Activated CD4-positive, alpha-beta memory T cell treated with anti-CD3 and anti-CD28 coated beads, Interleukin-2, amount 10 ng/mL, durations not matched to agents 7 days and 5 days (primary cell): ENCODE data around the gene DNAL1. TPM values are rescaled to one million over a fixed set of nuclear protein-coding genes. Genes with fewer than 3 reads are reported as not detected.
"Not testable (repeated sequence)": the region's sequence is repeated elsewhere in the genome, so short reads cannot be mapped to it uniquely, and the experiment has no call there.

Experiments used
- CTCF ChIA-PET: fragments of 350-600 bp; sonication (Branson Sonifier 250); formaldehyde crosslinking; loops from one replicate; lab custom pipeline; 2021; ENCODE audit warnings: antibody characterized with exemption, inconsistent platforms; lab: Charles Lee
- POLR2A ChIA-PET: fragments of 350-600 bp; sonication (Branson Sonifier 250); formaldehyde crosslinking; loops from one replicate; lab custom pipeline; 2021; ENCODE audit warnings: antibody characterized with exemption; lab: Charles Lee
- DNase-seq: peaks from one replicate; pipeline ENCODE4 v3.0.0-alpha.2; 2020
- H3K27ac Mint-ChIP-seq: one replicate; pipeline ENCODE4 v1.8.0; 2021; ENCODE audit warnings: mild to moderate bottlenecking, mixed read lengths
- H3K27me3 Mint-ChIP-seq: one replicate; pipeline ENCODE4 v1.8.0; 2021; ENCODE audit warnings: mixed read lengths
- H3K36me3 Mint-ChIP-seq: one replicate; pipeline ENCODE4 v1.8.0; 2021; ENCODE audit warnings: low read depth, mixed read lengths
- H3K4me1 Mint-ChIP-seq: one replicate; pipeline ENCODE4 v1.8.0; 2021; ENCODE audit warnings: mixed read lengths
- H3K4me3 Mint-ChIP-seq: one replicate; pipeline ENCODE4 v1.8.0; 2021; ENCODE audit warnings: mild to moderate bottlenecking, mixed read lengths
- H3K9me3 Mint-ChIP-seq: one replicate; pipeline ENCODE4 v1.8.0; 2021; ENCODE audit warnings: mixed read lengths
- total RNA-seq, 2 experiments: library from RNA; stranded (reverse); gene quantifications; one replicate each; pipeline ENCODE4 v1.2.3, GENCODE V29; 2021

The DNAL1 gene
- total RNA-seq, 2 experiments from 2014 or later = 6.8 to 7.2 TPM

- ChIA-PET CTCF (no interaction called here), POLR2A (no interaction called here)
- Mint-ChIP-seq H3K27me3 (no peaks in the 10 kb centered on the region), H3K4me3 (no peak overlapping the region), H3K9me3 (no peaks in the 10 kb centered on the region), H3K4me1 (no peaks in the 10 kb centered on the region), H3K27ac (no peak overlapping the region), H3K36me3 (no peaks in the 10 kb centered on the region)
- no peak for DNase-seq
Observed at GRCh38 chr14:73655851-73656250, 11.1 kb downstream of the DNAL1 start.

GRCh38 chr14:73659202-73659601, 14.4 kb downstream of the DNAL1 start:
- H3K4me1 Mint-ChIP-seq, H3K9me3 Mint-ChIP-seq, DNase-seq, CTCF ChIA-PET, POLR2A ChIA-PET, H3K36me3 Mint-ChIP-seq, H3K4me3 Mint-ChIP-seq, H3K27me3 Mint-ChIP-seq, H3K27ac Mint-ChIP-seq: not testable (repeated sequence)

- POLR2A ChIA-PET = interaction anchor here (0.7 kb wide), 1 partner anchor 34 kb away, joined by 3 read pairs; no protein-coding TSS in a partner anchor
- no peak for DNase-seq
Observed at GRCh38 chr14:73660511-73660910, 15.7 kb downstream of the DNAL1 start.

GRCh38 chr14:73661872-73662271, 17.1 kb downstream of the DNAL1 start:
- CTCF ChIA-PET = no interaction called here
- H3K9me3 Mint-ChIP-seq = no peaks in the 10 kb centered on the region
- H3K4me1 Mint-ChIP-seq = no peaks in the 10 kb centered on the region
- DNase-seq = no peak
- POLR2A ChIA-PET = no interaction called here
- no peak overlapping the region for H3K4me3 Mint-ChIP-seq
- no peaks in the 10 kb centered on the region for H3K27me3 Mint-ChIP-seq
- no peaks in the 10 kb centered on the region for H3K36me3 Mint-ChIP-seq
- no peak overlapping the region for H3K27ac Mint-ChIP-seq

More at GRCh38 chr14:73660511-73660910, 15.7 kb downstream of the DNAL1 start:
- Mint-ChIP-seq H3K36me3 (no peaks in the 10 kb centered on the region), H3K4me3 (no peak overlapping the region), H3K9me3 (no peaks in the 10 kb centered on the region), H3K27me3 (no peaks in the 10 kb centered on the region), H3K4me1 (no peaks in the 10 kb centered on the region), H3K27ac (no peak overlapping the region)
- CTCF ChIA-PET = no interaction called here

- H3K36me3 Mint-ChIP-seq = no peaks in the 10 kb centered on the region
- H3K4me3 Mint-ChIP-seq = no peak overlapping the region
- CTCF ChIA-PET = interaction anchor here (0.6 kb wide), 1 partner anchor 154 kb away, joined by 3 read pairs; no protein-coding TSS in a partner anchor
Observed at GRCh38 chr14:73662487-73662943, 17.7 kb downstream of the DNAL1 start.

GRCh38 chr14:73663548-73664212, 18.9 kb downstream of the DNAL1 start:
- H3K9me3 Mint-ChIP-seq = no peaks in the 10 kb centered on the region
- no peak for DNase-seq
- no peaks in the 10 kb centered on the region for H3K36me3 Mint-ChIP-seq
- H3K27me3 Mint-ChIP-seq = no peaks in the 10 kb centered on the region
- H3K27ac Mint-ChIP-seq = no peak overlapping the region
- ChIA-PET CTCF (interaction anchor here (0.6 kb wide), 1 partner anchor 843 kb away, joined by 3 read pairs; no protein-coding TSS in a partner anchor), POLR2A (no interaction called here)
- H3K4me3 Mint-ChIP-seq = no peak overlapping the region
- no peaks in the 10 kb centered on the region for H3K4me1 Mint-ChIP-seq

More at GRCh38 chr14:73662487-73662943, 17.7 kb downstream of the DNAL1 start:
- H3K9me3 Mint-ChIP-seq = no peaks in the 10 kb centered on the region
- H3K4me1 Mint-ChIP-seq = no peaks in the 10 kb centered on the region
- no peak overlapping the region for H3K27ac Mint-ChIP-seq
- no peak for DNase-seq
- no peaks in the 10 kb centered on the region for H3K27me3 Mint-ChIP-seq
- POLR2A ChIA-PET = no interaction called here

- no peak for DNase-seq
- CTCF ChIA-PET = interaction anchor here (1.0 kb wide), 1 partner anchor 201 kb away, joined by 3 read pairs; no protein-coding TSS in a partner anchor
- no peaks in the 10 kb centered on the region for H3K36me3 Mint-ChIP-seq
- no peaks in the 10 kb centered on the region for H3K4me1 Mint-ChIP-seq
- POLR2A ChIA-PET = interaction anchor here (0.6 kb wide), 1 partner anchor 95 kb away, joined by 3 read pairs; no protein-coding TSS in a partner anchor
- H3K27ac Mint-ChIP-seq = no peak overlapping the region
- no peaks in the 10 kb centered on the region for H3K27me3 Mint-ChIP-seq
- no peaks in the 10 kb centered on the region for H3K9me3 Mint-ChIP-seq
- no peak overlapping the region for H3K4me3 Mint-ChIP-seq
Observed at GRCh38 chr14:73665130-73665529, 20.3 kb downstream of the DNAL1 start.

- H3K27ac Mint-ChIP-seq = no peak overlapping the region
- no peaks in the 10 kb centered on the region for H3K4me1 Mint-ChIP-seq
- H3K36me3 Mint-ChIP-seq = no peaks in the 10 kb centered on the region
- no peaks in the 10 kb centered on the region for H3K27me3 Mint-ChIP-seq
- no peak for DNase-seq
- POLR2A ChIA-PET = no interaction called here
- CTCF ChIA-PET = no interaction called here
- H3K9me3 Mint-ChIP-seq = no peaks in the 10 kb centered on the region
- no peak overlapping the region for H3K4me3 Mint-ChIP-seq
Observed at GRCh38 chr14:73666583-73666982, 21.8 kb downstream of the DNAL1 start.

GRCh38 chr14:73667854-73668253, 23.1 kb downstream of the DNAL1 start:
- H3K27ac Mint-ChIP-seq = no peak overlapping the region
- no peaks in the 10 kb centered on the region for H3K9me3 Mint-ChIP-seq
- no peak overlapping the region for H3K4me3 Mint-ChIP-seq
- no peaks in the 10 kb centered on the region for H3K36me3 Mint-ChIP-seq
- DNase-seq = no peak
- ChIA-PET POLR2A (no interaction called here), CTCF (no interaction called here)
- no peaks in the 10 kb centered on the region for H3K27me3 Mint-ChIP-seq
- no peaks in the 10 kb centered on the region for H3K4me1 Mint-ChIP-seq

GRCh38 chr14:73674986-73675385, 30.2 kb downstream of the DNAL1 start:
- no peak for DNase-seq
- CTCF ChIA-PET = interaction anchor here (0.5 to 0.9 kb wide), 2 partner anchors 106 to 166 kb away, joined by 3 to 4 read pairs; no protein-coding TSS in a partner anchor
- H3K27ac Mint-ChIP-seq = no peak overlapping the region
- POLR2A ChIA-PET = interaction anchor here (0.9 to 1.1 kb wide), 2 partner anchors 11 to 37 kb away, joined by 3 read pairs; no protein-coding TSS in a partner anchor
- no peaks in the 10 kb centered on the region for H3K27me3 Mint-ChIP-seq
- no peaks in the 10 kb centered on the region for H3K4me1 Mint-ChIP-seq
- no peaks in the 10 kb centered on the region for H3K9me3 Mint-ChIP-seq
- H3K36me3 Mint-ChIP-seq = no peaks in the 10 kb centered on the region
- no peak overlapping the region for H3K4me3 Mint-ChIP-seq

GRCh38 chr14:73678698-73679097, 33.9 kb downstream of the DNAL1 start:
- H3K4me1 Mint-ChIP-seq = no peaks in the 10 kb centered on the region
- POLR2A ChIA-PET = no interaction called here
- CTCF ChIA-PET = interaction anchor here (1.2 kb wide), 1 partner anchor 9 kb away, joined by 3 read pairs; no protein-coding TSS in a partner anchor

GRCh38 chr14:73680821-73681220, 36.0 kb downstream of the DNAL1 start:
- no peaks in the 10 kb centered on the region for H3K9me3 Mint-ChIP-seq
- H3K27ac Mint-ChIP-seq = no peak overlapping the region
- ChIA-PET CTCF (no interaction called here), POLR2A (no interaction called here)
- H3K4me1 Mint-ChIP-seq = no peaks in the 10 kb centered on the region
- DNase-seq = no peak
- H3K36me3 Mint-ChIP-seq = no peaks in the 10 kb centered on the region
- no peaks in the 10 kb centered on the region for H3K27me3 Mint-ChIP-seq
- H3K4me3 Mint-ChIP-seq = no peak overlapping the region

More at GRCh38 chr14:73678698-73679097, 33.9 kb downstream of the DNAL1 start:
- no peak for DNase-seq
- Mint-ChIP-seq H3K27ac (no peak overlapping the region), H3K27me3 (no peaks in the 10 kb centered on the region), H3K9me3 (no peaks in the 10 kb centered on the region), H3K36me3 (no peaks in the 10 kb centered on the region), H3K4me3 (no peak overlapping the region)

- H3K4me3 Mint-ChIP-seq = no peak overlapping the region
- no peaks in the 10 kb centered on the region for H3K4me1 Mint-ChIP-seq
- no peaks in the 10 kb centered on the region for H3K36me3 Mint-ChIP-seq
- ChIA-PET POLR2A (no interaction called here), CTCF (no interaction called here)
- no peaks in the 10 kb centered on the region for H3K9me3 Mint-ChIP-seq
- H3K27me3 Mint-ChIP-seq = no peaks in the 10 kb centered on the region
- DNase-seq = no peak
- no peak overlapping the region for H3K27ac Mint-ChIP-seq
Observed at GRCh38 chr14:73684627-73685026, 39.8 kb downstream of the DNAL1 start.
